Natural killer cell treated with Interleukin-12 subunit alpha and Interleukin-12 subunit beta and Interleukin-15 and Interleukin-18, amount 100 ng/mL, for 72 hours (primary cell): ENCODE data around the gene MLANA. TPM values are rescaled to one million over a fixed set of nuclear protein-coding genes. Genes with fewer than 3 reads are reported as not detected.

ENCODE experiments used
- ATAC-seq, 2 donors: fragments of 150-1000 bp; cut with Tn5 transposase in 1 of 2; sonication (Bioruptor Pico), chemical (Tn5 transposase) in 1 of 2; 2 replicates each; pipeline ENCODE4 v1.10.0; 2021
- DNase-seq: peaks from one replicate; pipeline ENCODE4 v3.0.0; 2022; ENCODE audit warnings: low spot score
- H3K27ac Mint-ChIP-seq, 2 donors: 1 replicate in 1 of 2; 2 replicates in 1 of 2; pipeline ENCODE4 v1.8.0; 2022; ENCODE audit warnings: mixed read lengths in 2 of 2, mild to moderate bottlenecking in 1 of 2, moderate library complexity in 1 of 2
- H3K27me3 Mint-ChIP-seq, 2 donors: 1 replicate in 1 of 2; 2 replicates in 1 of 2; pipeline ENCODE4 v1.8.0; 2022; ENCODE audit warnings: mixed read lengths in 2 of 2
- H3K36me3 Mint-ChIP-seq: one replicate; pipeline ENCODE4 v1.8.0; 2022; ENCODE audit warnings: mixed read lengths
- H3K4me1 Mint-ChIP-seq, 2 donors: 1 replicate in 1 of 2; 2 replicates in 1 of 2; pipeline ENCODE4 v1.8.0; 2022; ENCODE audit warnings: low read depth in 2 of 2, mixed read lengths in 2 of 2, mild to moderate bottlenecking in 1 of 2
- H3K4me3 Mint-ChIP-seq: one replicate; pipeline ENCODE4 v1.8.0; 2022; ENCODE audit warnings: mixed read lengths
- H3K9me3 Mint-ChIP-seq: 2 replicates; pipeline ENCODE4 v1.8.0; 2022; ENCODE audit warnings: mixed read lengths
- total RNA-seq, 2 donors: library from RNA; stranded (reverse); gene quantifications; one replicate each; pipeline ENCODE4 v1.2.3, GENCODE V29; 2022

MLANA gene
- total RNA-seq, 2 donors from 2014 or later, result not detected

DNA sequence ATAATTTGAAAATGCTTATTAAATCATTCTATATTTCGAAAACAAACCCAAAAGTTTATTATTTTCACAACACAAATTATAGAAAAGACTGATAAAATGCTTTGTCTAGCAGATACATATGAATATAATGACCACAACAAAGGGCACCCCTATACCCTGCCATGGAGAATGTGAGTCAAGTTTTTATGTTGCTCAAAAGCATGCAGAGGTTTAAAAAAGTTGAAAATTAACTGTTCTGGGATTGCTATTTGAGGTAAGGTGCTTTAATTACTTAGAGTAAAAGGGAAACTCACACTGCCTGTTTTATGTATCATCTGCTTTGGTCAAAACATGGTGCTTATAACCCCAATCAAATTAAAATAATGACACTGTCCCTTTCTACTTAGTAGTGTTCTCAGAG, 41.0 kb downstream of the MLANA start:
- no peak overlapping the region for H3K27ac Mint-ChIP-seq
- H3K9me3 Mint-ChIP-seq, result no peaks in the 10 kb centered on the region
- no peaks in the 10 kb centered on the region for H3K27me3 Mint-ChIP-seq
- no peak overlapping the region for H3K4me3 Mint-ChIP-seq
- H3K36me3 Mint-ChIP-seq, result no peaks in the 10 kb centered on the region
- no peak for DNase-seq
- peaks cover 0 to 2% of the 10 kb centered on the region in 2 donors for H3K4me1 Mint-ChIP-seq
- ATAC-seq, result no peak

GRCh38 chr9:5938449-5938848, 47.8 kb downstream of the MLANA start:
- Mint-ChIP-seq H3K4me3 (no peak overlapping the region), H3K27ac (no peak overlapping the region), H3K4me1 (no peaks in the 10 kb centered on the region), H3K36me3 (no peaks in the 10 kb centered on the region), H3K27me3 (no peaks in the 10 kb centered on the region), H3K9me3 (no peaks in the 10 kb centered on the region)
- DNase-seq, result no peak
- ATAC-seq, result no peak

GRCh38 chr9:5939530-5939929, 48.8 kb downstream of the MLANA start:
- Mint-ChIP-seq H3K36me3 (no peaks in the 10 kb centered on the region), H3K27ac (no peak overlapping the region), H3K27me3 (no peaks in the 10 kb centered on the region), H3K9me3 (no peaks in the 10 kb centered on the region), H3K4me3 (no peak overlapping the region), H3K4me1 (no peaks in the 10 kb centered on the region)
- no peak for ATAC-seq
- DNase-seq, result no peak

DNA sequence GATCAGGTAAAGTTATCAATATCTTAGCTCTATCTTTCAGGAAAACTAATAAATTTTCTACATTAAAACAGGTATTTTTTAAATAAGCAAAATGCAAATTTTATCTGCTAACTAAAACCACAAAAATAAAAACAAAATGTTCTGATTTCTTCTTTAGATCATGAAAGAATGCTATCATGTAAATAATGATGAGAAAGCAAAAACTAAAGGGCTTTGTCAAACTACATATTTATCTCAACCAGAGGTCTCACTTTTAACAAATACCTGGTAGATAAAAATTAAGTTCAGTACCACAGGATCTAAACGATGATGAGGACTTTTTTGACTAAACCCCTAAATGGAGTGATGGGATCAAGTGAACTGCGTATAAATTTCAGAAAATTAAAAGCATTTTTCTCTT, 50.5 kb downstream of the MLANA start:
- no peaks in the 10 kb centered on the region for H3K36me3 Mint-ChIP-seq
- no peaks in the 10 kb centered on the region for H3K9me3 Mint-ChIP-seq
- ATAC-seq, result no peak
- no peak for DNase-seq
- no peak overlapping the region for H3K4me3 Mint-ChIP-seq
- no peak overlapping the region for H3K27ac Mint-ChIP-seq
- no peaks in the 10 kb centered on the region for H3K27me3 Mint-ChIP-seq
- peaks cover 0 to 5% of the 10 kb centered on the region in 2 donors for H3K4me1 Mint-ChIP-seq

- peaks cover 20 to 32% of the 10 kb centered on the region in 2 donors for H3K4me1 Mint-ChIP-seq
- H3K27ac Mint-ChIP-seq, result peak overlapping the region in 1 of 2 donors; percentile 40
- H3K27me3 Mint-ChIP-seq, result no peaks in the 10 kb centered on the region
- no peaks in the 10 kb centered on the region for H3K36me3 Mint-ChIP-seq
- peak overlapping the region; percentile 42 for H3K4me3 Mint-ChIP-seq
- no peaks in the 10 kb centered on the region for H3K9me3 Mint-ChIP-seq
- ATAC-seq, result peak in 1 of 2 donors; percentile 83
- DNase-seq, result no peak
These were observed 54.4 kb downstream of the MLANA start for GRCh38 chr9:5945112-5945511.

DNA sequence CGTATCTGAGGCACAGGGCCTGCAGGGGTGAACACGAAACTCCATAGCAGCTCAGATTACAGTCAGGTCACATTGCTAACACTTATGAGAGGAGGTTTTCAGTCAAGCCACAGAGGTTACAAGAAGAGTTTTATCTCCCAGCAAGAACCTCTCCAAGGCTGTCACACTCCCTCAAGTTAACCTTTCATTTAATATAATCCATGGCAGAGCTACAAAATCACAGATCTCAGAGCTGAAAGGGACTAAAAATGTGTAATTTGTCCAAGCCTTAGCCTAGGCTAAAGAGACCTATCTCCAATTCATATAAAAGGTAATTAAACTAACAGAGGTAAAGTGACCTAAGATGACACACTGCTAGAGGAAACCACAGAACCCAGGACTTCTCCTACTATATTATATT, 57.2 kb downstream of the MLANA start:
- H3K9me3 Mint-ChIP-seq, result no peaks in the 10 kb centered on the region
- no peaks in the 10 kb centered on the region for H3K36me3 Mint-ChIP-seq
- peak overlapping the region; percentile 55 for H3K4me3 Mint-ChIP-seq
- peaks cover 23 to 37% of the 10 kb centered on the region in 2 donors for H3K4me1 Mint-ChIP-seq
- no peaks in the 10 kb centered on the region for H3K27me3 Mint-ChIP-seq
- peak overlapping the region; percentile 76 to 90 for H3K27ac Mint-ChIP-seq
- DNase-seq (no peak), ATAC-seq (peak; percentile 85 to 86)

GRCh38 chr9:5949103-5949699, 58.5 kb downstream of the MLANA start:
- Mint-ChIP-seq H3K36me3 (no peaks in the 10 kb centered on the region), H3K27ac (peak overlapping the region; percentile 76 to 90), H3K9me3 (no peaks in the 10 kb centered on the region), H3K4me3 (peak overlapping the region; percentile 84), H3K4me1 (peaks cover 23 to 37% of the 10 kb centered on the region in 2 donors), H3K27me3 (no peaks in the 10 kb centered on the region)
- DNase-seq, result peak; percentile 63
- peak; percentile 73 to 78 for ATAC-seq

DNA sequence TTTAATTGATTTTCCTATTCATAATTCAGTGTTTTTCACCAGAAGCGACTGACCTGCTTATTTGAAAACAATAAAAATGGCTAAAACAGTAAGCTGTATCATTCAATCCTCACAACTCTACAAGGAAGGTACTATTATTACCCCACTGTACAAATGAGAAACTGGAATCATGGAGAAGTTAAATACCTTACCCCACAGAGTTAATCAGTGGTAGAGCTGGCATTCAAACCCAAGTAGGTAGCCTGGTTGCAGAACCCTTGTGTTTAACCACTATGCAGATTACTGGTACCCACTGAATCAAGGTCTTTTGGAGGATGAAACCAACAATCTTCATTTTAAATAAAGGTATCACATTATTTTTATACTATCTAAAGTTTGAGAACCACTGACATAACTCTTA, 59.6 kb downstream of the MLANA start:
- Mint-ChIP-seq H3K4me1 (peaks cover 23 to 34% of the 10 kb centered on the region in 2 donors), H3K36me3 (no peaks in the 10 kb centered on the region), H3K9me3 (no peaks in the 10 kb centered on the region), H3K4me3 (no peak overlapping the region), H3K27me3 (no peaks in the 10 kb centered on the region), H3K27ac (no peak overlapping the region)
- no peak for ATAC-seq
- DNase-seq, result no peak

- ATAC-seq (peak in 1 of 2 donors; percentile 4), DNase-seq (no peak)
- Mint-ChIP-seq H3K4me1 (peaks cover 20 to 26% of the 10 kb centered on the region in 2 donors), H3K36me3 (no peaks in the 10 kb centered on the region), H3K27me3 (no peaks in the 10 kb centered on the region), H3K9me3 (no peaks in the 10 kb centered on the region), H3K4me3 (no peak overlapping the region), H3K27ac (no peak overlapping the region)
These were observed 61.1 kb downstream of the MLANA start for GRCh38 chr9:5951686-5952211.

DNA sequence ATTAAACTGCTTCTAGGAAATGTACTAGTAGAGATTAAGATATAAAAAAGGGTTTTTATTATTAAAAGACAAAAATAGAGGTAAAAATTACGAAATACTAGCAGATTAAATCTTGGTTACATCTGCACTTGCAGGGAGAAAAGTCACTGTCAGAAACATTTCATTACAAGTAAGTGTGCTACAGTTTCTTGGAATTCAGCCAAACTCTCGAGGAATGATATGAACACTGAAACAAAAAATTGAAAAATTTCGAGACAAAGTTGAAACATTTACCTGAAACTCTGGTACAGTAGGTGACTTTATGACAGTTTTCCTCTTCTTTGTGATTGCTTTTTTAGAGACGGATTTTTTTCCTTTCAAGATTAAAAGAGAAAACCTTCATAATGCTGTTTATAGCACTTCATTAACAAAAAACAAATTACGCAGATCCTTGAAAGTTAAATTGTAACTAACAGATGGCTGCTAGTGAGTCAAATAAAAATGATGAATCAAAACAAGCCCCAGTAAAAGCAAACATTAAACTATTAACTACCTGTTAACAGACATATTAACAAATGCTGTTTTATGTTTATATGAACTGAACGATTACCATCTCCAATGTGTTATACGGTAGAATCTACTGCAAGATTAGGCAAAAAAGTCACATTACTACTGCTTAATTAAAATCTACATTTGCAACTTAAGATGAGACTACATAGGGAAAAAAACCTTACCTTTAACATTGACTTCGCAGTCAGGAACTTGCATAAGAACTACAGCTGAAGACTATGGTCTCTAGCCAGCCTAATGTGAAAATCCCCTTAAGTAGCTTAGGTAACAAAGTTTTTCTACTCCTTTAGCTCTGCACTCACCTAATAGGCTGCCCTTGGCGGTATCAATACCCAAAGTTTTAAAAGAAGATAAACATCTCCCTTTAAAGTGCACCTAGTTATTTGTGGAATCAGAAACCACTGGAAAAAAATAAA, 63.3 kb downstream of the MLANA start:
- Mint-ChIP-seq H3K4me1 (peaks cover 8 to 18% of the 10 kb centered on the region in 2 donors), H3K9me3 (no peaks in the 10 kb centered on the region), H3K36me3 (no peaks in the 10 kb centered on the region), H3K4me3 (no peak overlapping the region), H3K27me3 (no peaks in the 10 kb centered on the region), H3K27ac (no peak overlapping the region)
- ATAC-seq (no peak), DNase-seq (no peak)

DNA sequence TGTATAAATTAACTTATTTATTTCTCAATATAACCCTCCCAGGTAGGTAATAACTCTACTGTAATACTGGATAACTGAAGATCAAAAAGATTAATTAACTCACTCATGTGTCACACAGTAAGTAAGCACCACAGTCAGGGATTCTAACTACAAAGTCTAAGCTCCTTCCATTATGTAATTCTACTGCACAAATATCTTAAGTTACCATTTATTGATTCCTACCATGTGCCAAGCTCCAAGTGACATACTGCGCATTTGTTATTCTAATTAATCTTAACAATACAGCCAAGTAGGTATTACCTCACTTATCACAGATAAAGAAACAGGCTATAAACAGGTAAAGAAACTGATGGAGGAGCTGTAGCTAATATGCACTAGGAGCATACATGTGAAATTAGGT, 66.5 kb downstream of the MLANA start:
- no peaks in the 10 kb centered on the region for H3K9me3 Mint-ChIP-seq
- H3K27me3 Mint-ChIP-seq, result no peaks in the 10 kb centered on the region
- peaks cover 8 to 9% of the 10 kb centered on the region in 2 donors for H3K4me1 Mint-ChIP-seq
- ATAC-seq (no peak), DNase-seq (no peak)
- no peaks in the 10 kb centered on the region for H3K36me3 Mint-ChIP-seq
- no peak overlapping the region for H3K4me3 Mint-ChIP-seq
- no peak overlapping the region for H3K27ac Mint-ChIP-seq

DNA sequence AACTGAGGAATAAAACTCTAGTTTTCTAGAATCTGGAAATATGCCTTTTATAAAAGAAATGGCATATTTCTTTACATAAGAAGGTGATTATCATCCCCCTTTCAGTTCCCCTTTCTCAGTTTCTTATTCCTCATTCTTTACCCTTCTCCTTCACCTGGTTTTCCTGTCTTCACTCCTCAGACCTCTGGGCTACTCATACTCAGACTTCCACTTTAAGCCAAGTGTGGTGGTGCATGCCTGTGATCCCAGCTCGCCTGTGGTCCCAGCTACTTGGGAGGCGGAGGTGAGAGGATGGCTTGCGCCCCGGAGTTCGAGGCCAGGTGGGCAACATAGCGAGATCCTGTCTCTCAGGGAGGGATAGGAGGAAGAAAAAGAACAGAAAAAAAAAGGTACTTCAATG, 67.6 kb downstream of the MLANA start:
- Mint-ChIP-seq H3K27me3 (no peaks in the 10 kb centered on the region), H3K4me3 (no peak overlapping the region), H3K9me3 (no peaks in the 10 kb centered on the region), H3K36me3 (no peaks in the 10 kb centered on the region), H3K4me1 (peaks cover 8 to 9% of the 10 kb centered on the region in 2 donors), H3K27ac (no peak overlapping the region)
- no peak for ATAC-seq
- DNase-seq, result no peak
